Heart left ventricle (tissue), 13 donors: ENCODE measurements around the gene TRAPPC10.

Experiments used
- POLR2A ChIP-seq, 2 donors: fragments of 450-650 bp; IDR thresholded peaks; one replicate each; pipeline ENCODE4 v1.6.1; 2017; ENCODE audit warnings: antibody characterized with exemption in 2 of 2, mild to moderate bottlenecking in 2 of 2, moderate library complexity in 2 of 2
- TF ChIP-seq, protein P1 (sequence below), 12 donors: fragments of 200-600 bp; sonication (generic) in 4 of 12; IDR thresholded peaks; one replicate each; pipeline versions ENCODE4 v1.5.0 to v1.8.0; 2018 to 2022; ENCODE audit warnings: antibody characterized with exemption in 12 of 12, mild to moderate bottlenecking in 5 of 12
- donor health status: ischemic (EF 13 %, LVEDD 7.1; RV severe dilation, severe dysfunction).
- donor health status: DM: no; HTN: yes; CAD: no.
- donor health status: DM: no; HTN: no; CAD: no.
- donor health status: ischemic (EF 25% LVEDD 6.9; RV normal size, moderate dysfunction).
- donor health status: ischemic (EF 25% LVEDD 5.7; RV mildly dilated, moderate dysfunction).
- donor health status: ischemic (EF 35%, LVEDD 5.7; RV mildly dilated, moderate dysfunction).
- donor health status: nonischemic (EF 11% LVEDD 7.7; RV severe dilation, severe dysfunction).
- donor health status: DM: yes; HTN: yes; CAD: no.
- donor health status: PGD.
- donor health status: ischemic (EF 29% LVEDD 5.4; RV normal size, mild dysfunction).
- donor health status: nonischemic (EF 23%, LVEDD 6.1; RV moderate dilation, normal function).

DNA sequence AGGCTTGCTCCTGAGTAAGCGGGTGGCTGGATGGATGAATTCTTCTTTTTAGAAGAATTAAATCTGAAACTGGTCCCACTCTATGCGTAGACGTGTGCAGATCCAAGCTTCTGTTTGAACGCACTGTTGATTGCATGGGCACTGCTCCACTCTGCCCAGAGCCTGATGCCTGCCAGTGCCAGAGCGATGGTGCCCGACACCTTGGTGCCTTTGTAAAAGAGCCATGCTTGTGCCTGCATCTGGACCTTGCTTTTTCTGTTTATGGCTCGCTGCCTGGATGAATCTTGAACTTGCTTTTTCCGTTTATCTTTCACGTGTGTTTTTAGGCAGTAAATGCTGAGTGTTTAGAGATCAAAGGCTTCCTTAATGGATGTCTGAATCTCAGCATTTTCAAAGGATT lies 80.1 kb downstream of the TRAPPC10 start:
- TF ChIP-seq, protein P1, sequence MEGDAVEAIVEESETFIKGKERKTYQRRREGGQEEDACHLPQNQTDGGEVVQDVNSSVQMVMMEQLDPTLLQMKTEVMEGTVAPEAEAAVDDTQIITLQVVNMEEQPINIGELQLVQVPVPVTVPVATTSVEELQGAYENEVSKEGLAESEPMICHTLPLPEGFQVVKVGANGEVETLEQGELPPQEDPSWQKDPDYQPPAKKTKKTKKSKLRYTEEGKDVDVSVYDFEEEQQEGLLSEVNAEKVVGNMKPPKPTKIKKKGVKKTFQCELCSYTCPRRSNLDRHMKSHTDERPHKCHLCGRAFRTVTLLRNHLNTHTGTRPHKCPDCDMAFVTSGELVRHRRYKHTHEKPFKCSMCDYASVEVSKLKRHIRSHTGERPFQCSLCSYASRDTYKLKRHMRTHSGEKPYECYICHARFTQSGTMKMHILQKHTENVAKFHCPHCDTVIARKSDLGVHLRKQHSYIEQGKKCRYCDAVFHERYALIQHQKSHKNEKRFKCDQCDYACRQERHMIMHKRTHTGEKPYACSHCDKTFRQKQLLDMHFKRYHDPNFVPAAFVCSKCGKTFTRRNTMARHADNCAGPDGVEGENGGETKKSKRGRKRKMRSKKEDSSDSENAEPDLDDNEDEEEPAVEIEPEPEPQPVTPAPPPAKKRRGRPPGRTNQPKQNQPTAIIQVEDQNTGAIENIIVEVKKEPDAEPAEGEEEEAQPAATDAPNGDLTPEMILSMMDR (IDR thresholded peaks at IDR 0.05), result no peak
- TF ChIP-seq POLR2A (IDR thresholded peaks at IDR 0.05), result no peak
